Neuronal stem cell (in vitro differentiated cells): Measurements from ENCODE around the gene CAPN1.

Source experiments
- DNase-seq: peaks from one replicate; pipeline ENCODE4 v3.0.0-alpha.2; 2013; ENCODE audit warnings: low spot score
- H2AFZ ChIP-seq: one replicate; pipeline ENCODE4 v1.6.1; 2013; ENCODE audit warnings: mild to moderate bottlenecking, low read length, inconsistent platforms
- H2AK5ac ChIP-seq: 2 replicates; pipeline ENCODE4 v1.6.1; 2013; ENCODE audit warnings: low read depth, mild to moderate bottlenecking, inconsistent platforms, low read length, moderate library complexity, mixed read lengths
- H2BK120ac ChIP-seq: 2 replicates; pipeline ENCODE4 v1.6.1; 2013; ENCODE audit warnings: low read depth, mild to moderate bottlenecking, inconsistent platforms, low read length, moderate library complexity, mixed read lengths
- H2BK12ac ChIP-seq: one replicate; pipeline ENCODE4 v1.6.1; 2013; ENCODE audit warnings: low read length, inconsistent platforms
- H2BK15ac ChIP-seq: 2 replicates; pipeline ENCODE4 v1.6.1; 2013; ENCODE audit warnings: mild to moderate bottlenecking, low read length, inconsistent platforms, mixed read lengths
- H2BK5ac ChIP-seq: one replicate; pipeline ENCODE4 v1.6.1; 2013; ENCODE audit warnings: inconsistent platforms, mild to moderate bottlenecking, low read length, moderate library complexity
- H3K14ac ChIP-seq: one replicate; pipeline ENCODE4 v1.6.1; 2013; ENCODE audit warnings: low read length, inconsistent platforms
- H3K18ac ChIP-seq: 2 replicates; pipeline ENCODE4 v1.6.1; 2013; ENCODE audit warnings: low read length, inconsistent platforms
- H3K23ac ChIP-seq: 2 replicates; pipeline ENCODE4 v1.6.1; 2013; ENCODE audit warnings: low read depth, mild to moderate bottlenecking, mixed read lengths, low read length, inconsistent platforms; ENCODE audit not compliant: poor library complexity
- H3K27ac ChIP-seq: replicated peaks from 3 replicates; pipeline ENCODE4 v1.5.1; 2013; ENCODE audit warnings: low read length, inconsistent platforms
- H3K27me3 ChIP-seq, 3 experiments: 2 replicates each; pipeline ENCODE4 v1.6.1; 2013; ENCODE audit warnings: low read length in 3 of 3, mild to moderate bottlenecking in 2 of 3, inconsistent platforms in 1 of 3, low read depth in 1 of 3, mixed read lengths in 1 of 3, moderate library complexity in 1 of 3; ENCODE audit not compliant: control insufficient read depth in 3 of 3, insufficient read depth in 3 of 3
- H3K36me3 ChIP-seq, 2 donors: replicated peaks in 1 of 2; 2 replicates each; pipeline ENCODE4 v1.6.1; 2013; ENCODE audit warnings: low read length in 2 of 2; ENCODE audit not compliant: control insufficient read depth in 2 of 2, insufficient read depth in 2 of 2
- H3K4ac ChIP-seq: 2 replicates; pipeline ENCODE4 v1.6.1; 2013; ENCODE audit warnings: inconsistent platforms, mild to moderate bottlenecking, low read length, moderate library complexity
- H3K4me1 ChIP-seq, 2 donors: 1 replicate in 1 of 2; 2 replicates in 1 of 2; pipeline ENCODE4 v1.6.1; 2013; ENCODE audit warnings: low read length in 2 of 2, low read depth in 1 of 2; ENCODE audit not compliant: control insufficient read depth in 2 of 2, insufficient read depth in 1 of 2
- H3K4me2 ChIP-seq: one replicate; pipeline ENCODE4 v1.6.1; 2013; ENCODE audit warnings: mild to moderate bottlenecking, low read length, inconsistent platforms; ENCODE audit not compliant: insufficient read depth, poor library complexity, severe bottlenecking
- H3K4me3 ChIP-seq, 2 donors: 2 replicates each; pipeline ENCODE4 v1.5.1; 2013; ENCODE audit warnings: low read length in 2 of 2, mild to moderate bottlenecking in 2 of 2, inconsistent platforms in 1 of 2, moderate library complexity in 1 of 2
- H3K79me1 ChIP-seq: one replicate; pipeline ENCODE4 v1.6.1; 2013; ENCODE audit warnings: low read depth, mild to moderate bottlenecking, inconsistent platforms, low read length, moderate library complexity
- H3K9ac ChIP-seq: one replicate; pipeline ENCODE4 v1.6.1; 2013; ENCODE audit warnings: mild to moderate bottlenecking, low read depth, low read length, inconsistent platforms; ENCODE audit not compliant: poor library complexity
- H3K9me3 ChIP-seq, 2 donors: replicated peaks in 1 of 2; 2 replicates each; pipeline versions ENCODE3 to v1.6.1; 2013; ENCODE audit warnings: low read length in 2 of 2, mild to moderate bottlenecking in 2 of 2, inconsistent platforms in 1 of 2, low read depth in 1 of 2, mixed read lengths in 1 of 2, moderate library complexity in 1 of 2; ENCODE audit not compliant: control insufficient read depth in 2 of 2, insufficient read depth in 1 of 2
- H4K8ac ChIP-seq: one replicate; pipeline ENCODE4 v1.6.1; 2013; ENCODE audit warnings: low read depth, mild to moderate bottlenecking, inconsistent platforms, low read length, moderate library complexity
- H4K91ac ChIP-seq: one replicate; pipeline ENCODE4 v1.6.1; 2013; ENCODE audit warnings: low read length, low read depth, mild to moderate bottlenecking, inconsistent platforms; ENCODE audit not compliant: poor library complexity
- WGBS, 2 donors: extraction: QIAGEN DNeasy Blood & Tissue Kit; methylation state at CpG; one replicate each; pipeline ENCODE4 v1.1.7; 2013; ENCODE audit warnings: missing lambda C conversion rate in 2 of 2, mixed read lengths in 1 of 2; ENCODE audit not compliant: insufficient read length in 2 of 2, insufficient replicate concordance in 1 of 2; ENCODE audit errors: extremely low coverage in 2 of 2; 5-methylcytosine and 5-hydroxymethylcytosine counted together

CAPN1 gene

GRCh38 chr11:65186701-65187100, 5.0 kb downstream of the CAPN1 start:
- Histone ChIP-seq H3K79me1 (peaks cover 4% of the 10 kb centered on the region), H3K23ac (peak overlapping the region; percentile 3), H3K18ac (no peak overlapping the region), H2BK120ac (no peak overlapping the region), H4K8ac (no peak overlapping the region), H3K4me2 (no peak overlapping the region), H4K91ac (no peak overlapping the region), H3K4me1 (peaks cover 9 to 15% of the 10 kb centered on the region in 2 donors), H3K9me3 (no peaks in the 10 kb centered on the region), H3K27me3 (peaks cover 0 to 2% (median 0%) of the 10 kb centered on the region in 3 experiments), H3K36me3 (peaks cover 10 to 46% of the 10 kb centered on the region in 2 donors), H3K27ac (no peak overlapping the region), H3K14ac (no peak overlapping the region), H3K4me3 (peak overlapping the region in 1 of 2 donors; percentile 35), H2AK5ac (no peak overlapping the region), H2BK5ac (no peak overlapping the region), H3K9ac (peak overlapping the region; percentile 55), H2BK12ac (no peak overlapping the region), H3K4ac (no peak overlapping the region), H2AFZ (no peak overlapping the region), H2BK15ac (no peak overlapping the region)
- DNase-seq, result no peak
- WGBS, 2 donors, result no CpG with 5 or more reads among the region's 9 CpGs

GRCh38 chr11:65187146-65187675, 5.5 kb downstream of the CAPN1 start:
- peaks cover 0 to 2% (median 0%) of the 10 kb centered on the region in 3 experiments for H3K27me3 ChIP-seq
- no peak overlapping the region for H3K4me2 ChIP-seq
- no peak overlapping the region for H2BK12ac ChIP-seq
- no peak overlapping the region for H2BK5ac ChIP-seq
- no peak overlapping the region for H3K27ac ChIP-seq
- H2AFZ ChIP-seq, result no peak overlapping the region
- H3K4ac ChIP-seq, result no peak overlapping the region
- DNase-seq, result no peak
- no peak overlapping the region for H2BK120ac ChIP-seq
- WGBS, 2 donors, result no CpG with 5 or more reads among the region's 6 CpGs
- H2BK15ac ChIP-seq, result no peak overlapping the region
- no peak overlapping the region for H3K9ac ChIP-seq
- no peak overlapping the region for H3K14ac ChIP-seq
- peaks cover 10 to 52% of the 10 kb centered on the region in 2 donors for H3K36me3 ChIP-seq
- H4K8ac ChIP-seq, result no peak overlapping the region
- H3K9me3 ChIP-seq, result no peaks in the 10 kb centered on the region
- peaks cover 2% of the 10 kb centered on the region for H3K79me1 ChIP-seq
- no peak overlapping the region for H3K4me3 ChIP-seq
- H3K18ac ChIP-seq, result no peak overlapping the region
- H2AK5ac ChIP-seq, result no peak overlapping the region
- H4K91ac ChIP-seq, result no peak overlapping the region
- peaks cover 7 to 14% of the 10 kb centered on the region in 2 donors for H3K4me1 ChIP-seq
- peak overlapping the region; percentile 3 for H3K23ac ChIP-seq

- H3K79me1 ChIP-seq, result no peaks in the 10 kb centered on the region
- no peak overlapping the region for H3K9ac ChIP-seq
- no peak for DNase-seq
- WGBS, 2 donors, result no CpG with 5 or more reads among the region's 20 CpGs
- no peak overlapping the region for H2BK5ac ChIP-seq
- H3K9me3 ChIP-seq, result no peaks in the 10 kb centered on the region
- H2BK120ac ChIP-seq, result no peak overlapping the region
- no peak overlapping the region for H3K14ac ChIP-seq
- no peak overlapping the region for H2BK15ac ChIP-seq
- H3K4ac ChIP-seq, result no peak overlapping the region
- H3K4me2 ChIP-seq, result no peak overlapping the region
- no peak overlapping the region for H2BK12ac ChIP-seq
- H3K4me1 ChIP-seq, result peaks cover 0 to 8% of the 10 kb centered on the region in 2 donors
- H4K91ac ChIP-seq, result no peak overlapping the region
- no peak overlapping the region for H3K18ac ChIP-seq
- H3K27ac ChIP-seq, result no peak overlapping the region
- no peak overlapping the region for H3K4me3 ChIP-seq
- H3K36me3 ChIP-seq, result peaks cover 10 to 53% of the 10 kb centered on the region in 2 donors
- H2AK5ac ChIP-seq, result no peak overlapping the region
- peaks cover 0 to 2% (median 0%) of the 10 kb centered on the region in 3 experiments for H3K27me3 ChIP-seq
- H2AFZ ChIP-seq, result no peak overlapping the region
- H3K23ac ChIP-seq, result no peak overlapping the region
- H4K8ac ChIP-seq, result no peak overlapping the region
Observed at GRCh38 chr11:65187971-65188461, 6.3 kb downstream of the CAPN1 start.

- Histone ChIP-seq H2BK12ac (no peak overlapping the region), H3K4me1 (peaks cover 0 to 7% of the 10 kb centered on the region in 2 donors), H2BK15ac (no peak overlapping the region), H3K23ac (no peak overlapping the region), H4K91ac (no peak overlapping the region), H3K14ac (no peak overlapping the region), H3K36me3 (peaks cover 10 to 53% of the 10 kb centered on the region in 2 donors), H4K8ac (no peak overlapping the region), H3K27me3 (peaks cover 0 to 2% (median 0%) of the 10 kb centered on the region in 3 experiments), H2BK120ac (no peak overlapping the region), H3K9ac (no peak overlapping the region), H3K18ac (no peak overlapping the region), H3K4me2 (no peak overlapping the region), H3K9me3 (no peaks in the 10 kb centered on the region), H2BK5ac (no peak overlapping the region), H3K27ac (no peak overlapping the region), H3K79me1 (no peaks in the 10 kb centered on the region), H3K4me3 (no peak overlapping the region), H2AK5ac (no peak overlapping the region), H2AFZ (no peak overlapping the region), H3K4ac (no peak overlapping the region)
- WGBS, 2 donors, result no CpG with 5 or more reads among the region's 18 CpGs
- no peak for DNase-seq
Observed at GRCh38 chr11:65188486-65188885, 6.8 kb downstream of the CAPN1 start.
